GM12892 (cell line): ENCODE results near the gene NMNAT1. TPM values are rescaled to one million over a fixed set of nuclear protein-coding genes. Genes with fewer than 3 reads are reported as not detected.

Source experiments
- DNase-seq: peaks from one replicate; pipeline ENCODE4 v3.0.0; 2011; ENCODE audit not compliant: insufficient read length
- FAIRE-seq: peaks from 2 replicates; lab custom pipeline; 2011; peaks lifted over from hg19 to GRCh38; lab: Jason Lieb, UNC
- POLR2A ChIP-seq: IDR thresholded peaks from 2 replicates; pipeline ENCODE4 v1.6.1; 2011; ENCODE audit warnings: low read depth, low read length, control low read depth
- POLR2AphosphoS5 ChIP-seq: IDR thresholded peaks from 2 replicates; pipeline ENCODE4 v1.6.1; 2011; ENCODE audit warnings: low read depth, low read length, control low read depth
- TAF1 ChIP-seq: IDR thresholded peaks from 2 replicates; pipeline ENCODE4 v1.6.1; 2011; ENCODE audit warnings: low read depth, mild to moderate bottlenecking, control low read depth, low read length, borderline replicate concordance
- polyA plus RNA-seq: library from polyadenylated mRNA; unstranded; fragments of >200 nt; gene quantifications from one replicate; pipeline ENCODE4 v1.2.1, GENCODE V29; 2012; ENCODE audit warnings: missing spikeins, inconsistent platforms; ENCODE audit not compliant: missing spikeins

Gene NMNAT1
- 8.9 TPM for polyA plus RNA-seq

GRCh38 chr1:9942939-9943788 lies at the start of gene NMNAT1, which contains the start of gene LZIC:
Gene NMNAT1 (plus strand): TSS chr1:9943475. CDS start chr1:9972074, 28,599 bp downstream.
Gene LZIC (minus strand): TSS chr1:9943391. CDS start chr1:9936619, 6,772 bp downstream.
- TF ChIP-seq POLR2AphosphoS5 (peak; percentile 92), TAF1 (peak; percentile 88), POLR2A (peak; percentile 96)
- FAIRE-seq, result peak; percentile 95
- DNase-seq, result peak; percentile 91

GRCh38 chr1:9894115-9894514 lies 49.2 kb upstream of the NMNAT1 start:
- FAIRE-seq, result no peak
- no peak for TF ChIP-seq POLR2A
- TF ChIP-seq TAF1, result no peak
- TF ChIP-seq POLR2AphosphoS5, result no peak

GRCh38 chr1:9900142-9901043 lies 42.9 kb upstream of the NMNAT1 start:
- FAIRE-seq, result no peak

More at GRCh38 chr1:9894115-9894514, 49.2 kb upstream of the NMNAT1 start:
- DNase-seq, result no peak

GRCh38 chr1:9901148-9902059 lies 41.9 kb upstream of the NMNAT1 start:
- DNase-seq (no peak), FAIRE-seq (no peak)
- TF ChIP-seq POLR2AphosphoS5, result no peak
- no peak for TF ChIP-seq POLR2A
- TF ChIP-seq TAF1, result no peak

More at GRCh38 chr1:9900142-9901043, 42.9 kb upstream of the NMNAT1 start:
- no peak for TF ChIP-seq TAF1
- no peak for TF ChIP-seq POLR2A
- TF ChIP-seq POLR2AphosphoS5, result no peak
- DNase-seq, result no peak

GRCh38 chr1:9902060-9902452 lies 41.2 kb upstream of the NMNAT1 start:
- no peak for FAIRE-seq
- DNase-seq, result no peak
- no peak for TF ChIP-seq TAF1
- TF ChIP-seq POLR2AphosphoS5, result no peak
- TF ChIP-seq POLR2A, result no peak

- no peak for TF ChIP-seq POLR2A
- no peak for TF ChIP-seq POLR2AphosphoS5
- TF ChIP-seq TAF1, result no peak
- DNase-seq, result no peak
- FAIRE-seq, result no peak
Observed at GRCh38 chr1:9903801-9904527, 39.3 kb upstream of the NMNAT1 start.

- DNase-seq (no peak), FAIRE-seq (no peak)
- TF ChIP-seq TAF1 (no peak), POLR2AphosphoS5 (no peak), POLR2A (no peak)
Observed at GRCh38 chr1:9904596-9904995, 38.7 kb upstream of the NMNAT1 start.

GRCh38 chr1:9905010-9905409 lies 38.3 kb upstream of the NMNAT1 start:
- TF ChIP-seq TAF1 (no peak), POLR2A (no peak), POLR2AphosphoS5 (no peak)
- FAIRE-seq (no peak), DNase-seq (no peak)

- FAIRE-seq (no peak), DNase-seq (no peak)
- no peak for TF ChIP-seq POLR2A
- no peak for TF ChIP-seq POLR2AphosphoS5
- TF ChIP-seq TAF1, result no peak
Observed at GRCh38 chr1:9906466-9906865, 36.8 kb upstream of the NMNAT1 start.

GRCh38 chr1:9907441-9907840 lies 35.8 kb upstream of the NMNAT1 start:
- TF ChIP-seq POLR2AphosphoS5 (no peak), TAF1 (no peak), POLR2A (no peak)
- FAIRE-seq (no peak), DNase-seq (no peak)
